Breast epithelium (tissue), 4 donors: ENCODE results near the gene ZNF776. TPM values are rescaled to one million over a fixed set of nuclear protein-coding genes. Genes with fewer than 3 reads are reported as not detected.

Experiments
- DNase-seq, 2 donors: peaks; one replicate each; pipeline ENCODE4 v3.0.0-alpha.2; 2019; ENCODE audit warnings: low spot score in 2 of 2
- H3K27ac ChIP-seq, 2 donors: fragments of 200-600 bp; sonication (generic) in 1 of 2; one replicate each; pipeline ENCODE4 v1.5.1; 2016 to 2019; ENCODE audit warnings: mild to moderate bottlenecking in 1 of 2
- H3K27me3 ChIP-seq, 2 donors: fragments of 200-600 bp; sonication (generic) in 1 of 2; one replicate each; pipeline versions ENCODE4 v1.5.1 to v1.6.0; 2017 to 2019; ENCODE audit warnings: control low read depth in 1 of 2, mild to moderate bottlenecking in 1 of 2
- H3K36me3 ChIP-seq: fragments of 200-600 bp; one replicate; pipeline ENCODE4 v1.5.1; 2019
- H3K4me1 ChIP-seq, 2 donors: fragments of 200-600 bp; sonication (generic); one replicate each; pipeline ENCODE4 v1.5.1; 2016 to 2019; ENCODE audit warnings: control low read depth in 1 of 2
- H3K4me3 ChIP-seq, 3 donors: fragments of 200-600 bp; sonication (generic); 1 replicate in 2 of 3; 2 replicates in 1 of 3; pipeline ENCODE4 v1.5.1; 2016 to 2019; ENCODE audit warnings: mild to moderate bottlenecking in 3 of 3, moderate library complexity in 2 of 3
- H3K9me3 ChIP-seq, 2 donors: fragments of 200-600 bp; sonication (generic) in 1 of 2; one replicate each; pipeline ENCODE4 v1.5.1; 2016 to 2019; ENCODE audit warnings: control low read depth in 1 of 2
- CTCF ChIP-seq, 3 donors: fragments of 450-650 bp; IDR thresholded peaks; one replicate each; pipeline ENCODE4 v1.5.1; 2016 to 2017; ENCODE audit warnings: antibody characterized with exemption in 3 of 3, mild to moderate bottlenecking in 3 of 3, moderate library complexity in 3 of 3
- POLR2A ChIP-seq: fragments of 450-650 bp; IDR thresholded peaks from one replicate; pipeline ENCODE4 v1.6.1; 2016; ENCODE audit warnings: antibody characterized with exemption, mild to moderate bottlenecking, moderate library complexity
- POLR2AphosphoS5 ChIP-seq, 3 donors: sonication (generic); formaldehyde crosslinking; IDR thresholded peaks; one replicate each; pipeline ENCODE4 v1.6.1; 2017; ENCODE audit warnings: antibody characterized with exemption in 3 of 3
- intact Hi-C: fragments of 100-400 bp; cut with DNase I; formaldehyde crosslinking; loops from one replicate; pipeline ENCODE4 v1.15.1; 2023; ENCODE audit warnings: low total_unique reads
- total RNA-seq, 3 donors: library from RNA; depleted of rRNA; stranded (reverse); fragments of >200 nt; gene quantifications; one replicate each; pipeline ENCODE4 v1.1.0, GENCODE V29; 2016

Gene ZNF776
- total RNA-seq, 3 donors from 2014 or later, result 8.5 to 31.8 (median 21.0) TPM

GRCh38 chr19:57747472-57747807 lies 825 bp downstream of the ZNF776 start:
- peaks cover 43 to 49% of the 10 kb centered on the region in 2 donors for H3K9me3 ChIP-seq
- TF ChIP-seq CTCF (IDR thresholded peaks at IDR 0.05), result no peak
- TF ChIP-seq POLR2AphosphoS5 (IDR thresholded peaks at IDR 0.05), result no peak
- no peak for TF ChIP-seq POLR2A
- H3K27ac ChIP-seq, result peak overlapping the region in 1 of 2 donors; percentile 93
- H3K4me1 ChIP-seq, result no peaks in the 10 kb centered on the region
- peak overlapping the region; percentile 92 to 98 (median 95) for H3K4me3 ChIP-seq
- no peak for DNase-seq
- peaks cover 22% of the 10 kb centered on the region for H3K36me3 ChIP-seq
- intact Hi-C loops, result no loop called here
- H3K27me3 ChIP-seq, result no peaks in the 10 kb centered on the region

- Histone ChIP-seq H3K36me3 (peaks cover 27% of the 10 kb centered on the region), H3K9me3 (peaks cover 44 to 54% of the 10 kb centered on the region in 2 donors), H3K4me1 (no peaks in the 10 kb centered on the region), H3K4me3 (peak overlapping the region in 2 of 3 donors; percentile 95 to 98), H3K27me3 (no peaks in the 10 kb centered on the region), H3K27ac (no peak overlapping the region)
- TF ChIP-seq POLR2AphosphoS5 (IDR thresholded peaks at IDR 0.05), result no peak
- TF ChIP-seq POLR2A, result no peak
- TF ChIP-seq CTCF (IDR thresholded peaks at IDR 0.05), result no peak
- intact Hi-C loops, result no loop called here
- DNase-seq, result no peak
Observed at GRCh38 chr19:57748029-57748428, 1.4 kb downstream of the ZNF776 start.

GRCh38 chr19:57754091-57754673 lies 7.6 kb downstream of the ZNF776 start:
- no peak overlapping the region for H3K4me3 ChIP-seq
- no peaks in the 10 kb centered on the region for H3K27me3 ChIP-seq
- no peak overlapping the region for H3K27ac ChIP-seq
- no peak for TF ChIP-seq CTCF (IDR thresholded peaks at IDR 0.05)
- no peak for TF ChIP-seq POLR2AphosphoS5 (IDR thresholded peaks at IDR 0.05)
- no peak for TF ChIP-seq POLR2A
- peaks cover 98 to 99% of the 10 kb centered on the region in 2 donors for H3K9me3 ChIP-seq
- intact Hi-C loops, result no loop called here
- DNase-seq, result no peak
- H3K4me1 ChIP-seq, result no peaks in the 10 kb centered on the region
- peaks cover 50% of the 10 kb centered on the region for H3K36me3 ChIP-seq

GRCh38 chr19:57755031-57755430 lies 8.4 kb downstream of the ZNF776 start:
- no peaks in the 10 kb centered on the region for H3K27me3 ChIP-seq
- no peak for DNase-seq
- peaks cover 96 to 98% of the 10 kb centered on the region in 2 donors for H3K9me3 ChIP-seq
- H3K36me3 ChIP-seq, result peaks cover 52% of the 10 kb centered on the region
- no peaks in the 10 kb centered on the region for H3K4me1 ChIP-seq
- intact Hi-C loops, result no loop called here
- H3K27ac ChIP-seq, result no peak overlapping the region
- TF ChIP-seq POLR2A (no peak), CTCF (IDR thresholded peaks at IDR 0.05) (no peak), POLR2AphosphoS5 (IDR thresholded peaks at IDR 0.05) (no peak)
- no peak overlapping the region for H3K4me3 ChIP-seq

- H3K36me3 ChIP-seq, result peaks cover 33% of the 10 kb centered on the region
- no peak overlapping the region for H3K4me3 ChIP-seq
- H3K9me3 ChIP-seq, result peaks cover 81 to 84% of the 10 kb centered on the region in 2 donors
- TF ChIP-seq POLR2AphosphoS5 (IDR thresholded peaks at IDR 0.05) (no peak), POLR2A (no peak), CTCF (IDR thresholded peaks at IDR 0.05) (no peak)
- no peak overlapping the region for H3K27ac ChIP-seq
- no peaks in the 10 kb centered on the region for H3K27me3 ChIP-seq
- H3K4me1 ChIP-seq, result no peaks in the 10 kb centered on the region
- no peak for DNase-seq
- intact Hi-C loops, result no loop called here
Observed at GRCh38 chr19:57757941-57758340, 11.3 kb downstream of the ZNF776 start.
